HepG2 (cell line): Measurements from ENCODE around the gene DNAJB11. TPM values are rescaled to one million over a fixed set of nuclear protein-coding genes. Genes with fewer than 3 reads are reported as not detected.

ENCODE experiments used
- CHD2 ChIP-seq: IDR thresholded peaks from 2 replicates; pipeline ENCODE4 v1.6.1; 2011; ENCODE audit warnings: low read depth, low read length, improper control_type of control experiment
- DR1 ChIP-seq: sonication (generic); formaldehyde crosslinking; IDR thresholded peaks from 2 replicates; pipeline ENCODE4 v1.8.0; 2021; ENCODE audit warnings: mild to moderate bottlenecking, missing genetic modification reagents, inconsistent platforms
- FOXM1 ChIP-seq: sonication (generic); formaldehyde crosslinking; IDR thresholded peaks from 2 replicates; pipeline ENCODE4 v1.5.0; 2020; ENCODE audit warnings: missing genetic modification reagents
- KLF15 ChIP-seq: sonication (generic); formaldehyde crosslinking; IDR thresholded peaks from 2 replicates; pipeline ENCODE4 v1.8.1; 2023; ENCODE audit warnings: borderline replicate concordance, mild to moderate bottlenecking, inconsistent platforms, missing genetic modification reagents, mixed read lengths
- KLF6 ChIP-seq: IDR thresholded peaks from 2 replicates; pipeline ENCODE4 v1.8.0; 2016; ENCODE audit warnings: missing biosample characterization, missing genetic modification reagents
- MED13 ChIP-seq: sonication (generic); formaldehyde crosslinking; IDR thresholded peaks from 2 replicates; pipeline ENCODE4 v1.5.0; 2020; ENCODE audit warnings: missing genetic modification reagents
- SNRNP70 ChIP-seq: fragments of 200-400 bp; formaldehyde crosslinking; IDR thresholded peaks from 2 replicates; pipeline ENCODE4 v1.6.1; 2017; ENCODE audit warnings: mild to moderate bottlenecking, low read depth, low read length, moderate library complexity
- SOX13 ChIP-seq, 3 experiments: fragments of 450-650 bp in 1 of 3; sonication (generic) in 1 of 3; formaldehyde crosslinking in 1 of 3; IDR thresholded peaks in 2 of 3; conservative IDR thresholded peaks in 1 of 3; 2 replicates each; pipeline versions ENCODE4 v1.5.0 to v1.6.1; 2016 to 2020; ENCODE audit warnings: antibody characterized with exemption in 1 of 3, mild to moderate bottlenecking in 1 of 3, missing compliant biosample characterization in 1 of 3, missing genetic modification reagents in 1 of 3, moderate library complexity in 1 of 3
- SPEN ChIP-seq: sonication (generic); formaldehyde crosslinking; IDR thresholded peaks from 2 replicates; pipeline ENCODE4 v1.5.1; 2020; ENCODE audit warnings: low read depth, mild to moderate bottlenecking, missing genetic modification reagents
- TEAD2 ChIP-seq: sonication (generic); formaldehyde crosslinking; IDR thresholded peaks from 2 replicates; pipeline ENCODE4 v1.9.0; 2021; ENCODE audit warnings: missing genetic modification reagents
- ZC3H13 ChIP-seq: sonication (generic); formaldehyde crosslinking; IDR thresholded peaks from 2 replicates; pipeline ENCODE4 v1.8.1; 2023; ENCODE audit warnings: mild to moderate bottlenecking, missing genetic modification reagents, moderate library complexity
- ZNF432 ChIP-seq: sonication (generic); formaldehyde crosslinking; IDR thresholded peaks from 2 replicates; pipeline ENCODE4 v1.5.0; 2020; ENCODE audit warnings: missing genetic modification reagents, mild to moderate bottlenecking, borderline replicate concordance
- ZNF746 ChIP-seq: sonication (generic); formaldehyde crosslinking; IDR thresholded peaks from 2 replicates; pipeline ENCODE4 v1.8.0; 2022; ENCODE audit warnings: mild to moderate bottlenecking, missing genetic modification reagents
- ZNF883 ChIP-seq: sonication (generic); formaldehyde crosslinking; IDR thresholded peaks from 2 replicates; pipeline ENCODE4 v1.5.1; 2020; ENCODE audit warnings: mild to moderate bottlenecking, missing genetic modification reagents; ENCODE audit errors: not compliant biosample characterization
- polyA plus RNA-seq, 8 experiments: library from polyadenylated mRNA; depleted of rRNA in 3 of 8; stranded (reverse) in 7 of 8; unstranded in 1 of 8; fragments of >200 nt; fragmentation: Illumina TruSeq in 4 of 8; extraction: Trizol in 4 of 8; gene quantifications; 2 replicates each; pipeline versions ENCODE4 v1.2.1 to v1.2.3, GENCODE V29; 2011 to 2016; ENCODE audit warnings: low read depth in 4 of 8, missing spikeins in 1 of 8, mixed read lengths in 1 of 8; ENCODE audit not compliant: insufficient read depth in 1 of 8
- total RNA-seq, 5 experiments: library from RNA; depleted of rRNA; stranded (reverse); fragments of >200 nt; fragmentation: Illumina TruSeq; extraction: Trizol; gene quantifications; 2 replicates each; pipeline ENCODE4 v1.2.3, GENCODE V29; 2016; ENCODE audit warnings: low read depth in 1 of 5
- TF ChIP-seq, protein P1 (sequence below): sonication (generic); formaldehyde crosslinking; conservative IDR thresholded peaks from 2 replicates; pipeline ENCODE4 v1.8.0; 2022; ENCODE audit warnings: missing genetic modification reagents
- TF ChIP-seq, protein P2 (sequence below): sonication (generic); formaldehyde crosslinking; IDR thresholded peaks from 2 replicates; pipeline ENCODE4 v1.4.0; 2020; ENCODE audit warnings: mild to moderate bottlenecking, missing genetic modification reagents, borderline replicate concordance
- TF ChIP-seq, protein P3 (sequence below): sonication (generic); formaldehyde crosslinking; IDR thresholded peaks from 2 replicates; pipeline ENCODE4 v1.4.0; 2020; ENCODE audit warnings: missing genetic modification reagents
- TF ChIP-seq, protein P4 (sequence below): sonication (generic); formaldehyde crosslinking; IDR thresholded peaks from 2 replicates; pipeline ENCODE4 v1.9.0; 2021; ENCODE audit warnings: missing genetic modification reagents, mild to moderate bottlenecking, borderline replicate concordance

DNAJB11 gene
- total and polyA plus RNA-seq, 2 of the 13 experiments (the other 11 are each of a cell fraction or from before 2014, with no cell fraction given), result 41.0 to 132 TPM

DNA sequence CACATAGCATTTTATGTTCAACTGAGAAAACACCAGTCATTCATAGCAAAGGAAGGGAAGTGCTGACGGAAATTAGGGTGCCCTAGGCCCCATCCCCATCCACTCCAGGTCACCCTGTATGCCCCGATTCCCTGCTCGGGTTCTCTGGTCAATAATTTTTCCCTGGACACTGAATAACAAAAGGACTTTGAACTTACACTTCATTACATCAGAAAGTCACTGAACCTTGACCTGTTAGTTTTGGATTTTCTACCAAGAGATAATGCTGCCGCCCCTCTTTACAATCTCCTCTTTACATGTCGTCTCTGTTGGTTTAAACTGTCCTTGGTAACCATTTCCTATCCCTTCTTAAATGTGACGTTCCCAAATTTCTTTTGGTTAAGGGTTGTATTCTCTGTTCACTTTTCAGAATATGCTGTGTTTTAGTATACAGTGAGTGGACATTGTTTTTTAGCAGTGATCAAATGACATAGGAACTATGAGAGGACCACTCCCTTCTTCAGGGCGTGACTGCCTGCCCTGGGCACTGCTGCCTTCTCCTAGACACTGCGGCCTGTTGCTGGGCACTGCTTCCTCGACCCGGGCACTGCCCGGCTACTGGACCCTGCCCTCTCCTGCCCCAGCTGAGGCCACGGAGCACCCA lies 28.7 kb downstream of the DNAJB11 start (continued):
- TF ChIP-seq SOX13 (IDR thresholded peaks at IDR 0.05) (no peak), SOX13 (CRISPR knock-in tag; conservative IDR thresholded peaks at IDR 0.05 in 1 of 2, IDR thresholded peaks at IDR 0.05 in 1 of 2) (peak in 1 of 2 experiments; percentile 83; a peak in 2 of 4 replicates), ZNF883 (CRISPR knock-in tag) (no peak), DR1 (CRISPR knock-in tag) (no peak), ZNF432 (CRISPR knock-in tag) (no peak), SPEN (CRISPR knock-in tag) (peak; percentile 86; the same call in 1 of the 2 replicates), CHD2 (no peak), SNRNP70 (no peak), ZC3H13 (CRISPR knock-in tag) (peak; percentile 89; the same call in 1 of the 2 replicates), MED13 (CRISPR knock-in tag) (peak; percentile 72; the same call in 1 of the 2 replicates), KLF6 (CRISPR knock-in tag) (peak; percentile 62; the same call in 1 of the 2 replicates), TEAD2 (CRISPR knock-in tag) (no peak), KLF15 (no peak), FOXM1 (CRISPR knock-in tag) (no peak), ZNF746 (CRISPR knock-in tag) (0 out of 2 replicates have a peak, but pooled peaks have one; percentile 38)
- TF ChIP-seq, protein P1, sequence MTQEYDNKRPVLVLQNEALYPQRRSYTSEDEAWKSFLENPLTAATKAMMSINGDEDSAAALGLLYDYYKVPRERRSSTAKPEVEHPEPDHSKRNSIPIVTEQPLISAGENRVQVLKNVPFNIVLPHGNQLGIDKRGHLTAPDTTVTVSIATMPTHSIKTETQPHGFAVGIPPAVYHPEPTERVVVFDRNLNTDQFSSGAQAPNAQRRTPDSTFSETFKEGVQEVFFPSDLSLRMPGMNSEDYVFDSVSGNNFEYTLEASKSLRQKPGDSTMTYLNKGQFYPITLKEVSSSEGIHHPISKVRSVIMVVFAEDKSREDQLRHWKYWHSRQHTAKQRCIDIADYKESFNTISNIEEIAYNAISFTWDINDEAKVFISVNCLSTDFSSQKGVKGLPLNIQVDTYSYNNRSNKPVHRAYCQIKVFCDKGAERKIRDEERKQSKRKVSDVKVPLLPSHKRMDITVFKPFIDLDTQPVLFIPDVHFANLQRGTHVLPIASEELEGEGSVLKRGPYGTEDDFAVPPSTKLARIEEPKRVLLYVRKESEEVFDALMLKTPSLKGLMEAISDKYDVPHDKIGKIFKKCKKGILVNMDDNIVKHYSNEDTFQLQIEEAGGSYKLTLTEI (CRISPR knock-in tag), result no peak
- TF ChIP-seq, protein P2, sequence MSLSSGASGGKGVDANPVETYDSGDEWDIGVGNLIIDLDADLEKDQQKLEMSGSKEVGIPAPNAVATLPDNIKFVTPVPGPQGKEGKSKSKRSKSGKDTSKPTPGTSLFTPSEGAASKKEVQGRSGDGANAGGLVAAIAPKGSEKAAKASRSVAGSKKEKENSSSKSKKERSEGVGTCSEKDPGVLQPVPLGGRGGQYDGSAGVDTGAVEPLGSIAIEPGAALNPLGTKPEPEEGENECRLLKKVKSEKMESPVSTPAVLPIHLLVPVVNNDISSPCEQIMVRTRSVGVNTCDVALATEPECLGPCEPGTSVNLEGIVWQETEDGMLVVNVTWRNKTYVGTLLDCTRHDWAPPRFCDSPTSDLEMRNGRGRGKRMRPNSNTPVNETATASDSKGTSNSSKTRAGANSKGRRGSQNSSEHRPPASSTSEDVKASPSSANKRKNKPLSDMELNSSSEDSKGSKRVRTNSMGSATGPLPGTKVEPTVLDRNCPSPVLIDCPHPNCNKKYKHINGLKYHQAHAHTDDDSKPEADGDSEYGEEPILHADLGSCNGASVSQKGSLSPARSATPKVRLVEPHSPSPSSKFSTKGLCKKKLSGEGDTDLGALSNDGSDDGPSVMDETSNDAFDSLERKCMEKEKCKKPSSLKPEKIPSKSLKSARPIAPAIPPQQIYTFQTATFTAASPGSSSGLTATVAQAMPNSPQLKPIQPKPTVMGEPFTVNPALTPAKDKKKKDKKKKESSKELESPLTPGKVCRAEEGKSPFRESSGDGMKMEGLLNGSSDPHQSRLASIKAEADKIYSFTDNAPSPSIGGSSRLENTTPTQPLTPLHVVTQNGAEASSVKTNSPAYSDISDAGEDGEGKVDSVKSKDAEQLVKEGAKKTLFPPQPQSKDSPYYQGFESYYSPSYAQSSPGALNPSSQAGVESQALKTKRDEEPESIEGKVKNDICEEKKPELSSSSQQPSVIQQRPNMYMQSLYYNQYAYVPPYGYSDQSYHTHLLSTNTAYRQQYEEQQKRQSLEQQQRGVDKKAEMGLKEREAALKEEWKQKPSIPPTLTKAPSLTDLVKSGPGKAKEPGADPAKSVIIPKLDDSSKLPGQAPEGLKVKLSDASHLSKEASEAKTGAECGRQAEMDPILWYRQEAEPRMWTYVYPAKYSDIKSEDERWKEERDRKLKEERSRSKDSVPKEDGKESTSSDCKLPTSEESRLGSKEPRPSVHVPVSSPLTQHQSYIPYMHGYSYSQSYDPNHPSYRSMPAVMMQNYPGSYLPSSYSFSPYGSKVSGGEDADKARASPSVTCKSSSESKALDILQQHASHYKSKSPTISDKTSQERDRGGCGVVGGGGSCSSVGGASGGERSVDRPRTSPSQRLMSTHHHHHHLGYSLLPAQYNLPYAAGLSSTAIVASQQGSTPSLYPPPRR, result peak; percentile 81; the same call in 1 of the 2 replicates
- TF ChIP-seq, protein P3, sequence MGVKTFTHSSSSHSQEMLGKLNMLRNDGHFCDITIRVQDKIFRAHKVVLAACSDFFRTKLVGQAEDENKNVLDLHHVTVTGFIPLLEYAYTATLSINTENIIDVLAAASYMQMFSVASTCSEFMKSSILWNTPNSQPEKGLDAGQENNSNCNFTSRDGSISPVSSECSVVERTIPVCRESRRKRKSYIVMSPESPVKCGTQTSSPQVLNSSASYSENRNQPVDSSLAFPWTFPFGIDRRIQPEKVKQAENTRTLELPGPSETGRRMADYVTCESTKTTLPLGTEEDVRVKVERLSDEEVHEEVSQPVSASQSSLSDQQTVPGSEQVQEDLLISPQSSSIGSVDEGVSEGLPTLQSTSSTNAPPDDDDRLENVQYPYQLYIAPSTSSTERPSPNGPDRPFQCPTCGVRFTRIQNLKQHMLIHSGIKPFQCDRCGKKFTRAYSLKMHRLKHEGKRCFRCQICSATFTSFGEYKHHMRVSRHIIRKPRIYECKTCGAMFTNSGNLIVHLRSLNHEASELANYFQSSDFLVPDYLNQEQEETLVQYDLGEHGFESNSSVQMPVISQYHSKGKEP (CRISPR knock-in tag), result no peak
- TF ChIP-seq, protein P4, sequence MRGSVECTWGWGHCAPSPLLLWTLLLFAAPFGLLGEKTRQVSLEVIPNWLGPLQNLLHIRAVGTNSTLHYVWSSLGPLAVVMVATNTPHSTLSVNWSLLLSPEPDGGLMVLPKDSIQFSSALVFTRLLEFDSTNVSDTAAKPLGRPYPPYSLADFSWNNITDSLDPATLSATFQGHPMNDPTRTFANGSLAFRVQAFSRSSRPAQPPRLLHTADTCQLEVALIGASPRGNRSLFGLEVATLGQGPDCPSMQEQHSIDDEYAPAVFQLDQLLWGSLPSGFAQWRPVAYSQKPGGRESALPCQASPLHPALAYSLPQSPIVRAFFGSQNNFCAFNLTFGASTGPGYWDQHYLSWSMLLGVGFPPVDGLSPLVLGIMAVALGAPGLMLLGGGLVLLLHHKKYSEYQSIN (CRISPR knock-in tag), result no peak
